Adrenal gland (tissue), 5 donors: ENCODE measurements around the gene NDUFB10.

Experiments used
- POLR2A ChIP-seq, 2 donors: fragments of 450-650 bp; IDR thresholded peaks; one replicate each; pipeline ENCODE4 v1.6.1; 2017; ENCODE audit warnings: antibody characterized with exemption in 2 of 2, mild to moderate bottlenecking in 2 of 2, moderate library complexity in 1 of 2
- TF ChIP-seq, protein P1 (sequence below), 6 experiments: fragments of 450-650 bp in 4 of 6; fragments of 200-600 bp in 2 of 6; sonication (generic) in 1 of 6; IDR thresholded peaks; 1 replicate in 5 of 6; 2 replicates in 1 of 6; pipeline versions ENCODE4 v1.5.1 to v1.8.0; 2016 to 2021; ENCODE audit warnings: antibody characterized with exemption in 6 of 6, mild to moderate bottlenecking in 2 of 6, moderate library complexity in 1 of 6
- donor health status: DM: no; HTN: no; CAD: no.

DNA sequence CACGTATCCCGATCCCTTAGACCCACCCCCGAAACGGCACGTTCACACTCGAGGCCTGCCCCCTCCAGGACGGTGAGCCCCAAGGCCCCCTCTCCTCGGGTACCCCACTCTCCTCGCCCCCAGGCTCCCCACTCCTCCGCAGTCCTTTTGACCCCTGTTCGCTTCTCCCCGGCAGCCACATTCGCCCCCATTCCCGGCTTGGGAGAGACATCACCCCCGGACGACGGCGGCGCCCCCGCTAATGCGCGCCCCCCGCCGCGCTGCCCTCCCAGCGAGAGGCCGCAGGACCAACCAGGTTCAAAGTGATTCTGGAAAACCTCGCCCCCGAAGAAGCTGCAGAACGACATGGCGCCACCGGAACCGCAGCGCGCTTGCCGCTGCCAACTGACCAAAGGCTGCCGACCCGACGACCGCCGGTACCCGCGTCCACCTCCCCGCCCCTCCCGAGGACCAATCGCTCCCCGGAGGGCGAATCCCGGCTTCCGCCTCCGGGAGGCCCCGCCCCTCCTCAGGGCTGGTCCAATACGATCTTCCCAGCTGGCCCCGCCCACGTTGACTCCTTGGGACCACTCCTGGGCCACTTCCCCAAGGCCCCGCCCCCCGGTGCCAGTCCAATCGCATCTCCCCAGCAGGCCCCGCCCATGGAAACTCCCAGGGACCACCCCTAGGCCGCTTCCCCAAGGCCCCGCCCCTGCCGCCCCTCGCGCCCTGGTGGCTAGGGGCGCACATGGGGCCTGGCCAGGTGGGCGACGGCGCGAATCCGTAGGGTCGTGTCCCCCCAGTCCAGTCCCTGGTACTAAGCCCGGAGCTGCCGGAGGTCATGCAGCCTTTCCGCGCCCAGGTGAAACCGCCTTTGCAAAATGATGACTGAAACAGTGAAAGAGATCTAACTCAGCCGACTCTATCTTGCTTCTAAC lies 16.3 kb upstream of the NDUFB10 start, which contains the start of gene MSRB1:
- TF ChIP-seq, protein P1, sequence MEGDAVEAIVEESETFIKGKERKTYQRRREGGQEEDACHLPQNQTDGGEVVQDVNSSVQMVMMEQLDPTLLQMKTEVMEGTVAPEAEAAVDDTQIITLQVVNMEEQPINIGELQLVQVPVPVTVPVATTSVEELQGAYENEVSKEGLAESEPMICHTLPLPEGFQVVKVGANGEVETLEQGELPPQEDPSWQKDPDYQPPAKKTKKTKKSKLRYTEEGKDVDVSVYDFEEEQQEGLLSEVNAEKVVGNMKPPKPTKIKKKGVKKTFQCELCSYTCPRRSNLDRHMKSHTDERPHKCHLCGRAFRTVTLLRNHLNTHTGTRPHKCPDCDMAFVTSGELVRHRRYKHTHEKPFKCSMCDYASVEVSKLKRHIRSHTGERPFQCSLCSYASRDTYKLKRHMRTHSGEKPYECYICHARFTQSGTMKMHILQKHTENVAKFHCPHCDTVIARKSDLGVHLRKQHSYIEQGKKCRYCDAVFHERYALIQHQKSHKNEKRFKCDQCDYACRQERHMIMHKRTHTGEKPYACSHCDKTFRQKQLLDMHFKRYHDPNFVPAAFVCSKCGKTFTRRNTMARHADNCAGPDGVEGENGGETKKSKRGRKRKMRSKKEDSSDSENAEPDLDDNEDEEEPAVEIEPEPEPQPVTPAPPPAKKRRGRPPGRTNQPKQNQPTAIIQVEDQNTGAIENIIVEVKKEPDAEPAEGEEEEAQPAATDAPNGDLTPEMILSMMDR (IDR thresholded peaks at IDR 0.05): peak in 2 of 6 experiments; percentile 7 to 22
- TF ChIP-seq POLR2A (IDR thresholded peaks at IDR 0.05): peak; percentile 83 to 90
